Keratinocyte (primary cell): ENCODE measurements around the gene MAP2K2. TPM values are rescaled to one million over a fixed set of nuclear protein-coding genes. Genes with fewer than 3 reads are reported as not detected.

Experiments used
- DNase-seq: peaks from one replicate; pipeline ENCODE4 v3.0.0-alpha.2; 2011; ENCODE audit warnings: low read depth, missing footprints, low spot score
- FAIRE-seq: peaks from 2 replicates; lab custom pipeline; 2011; peaks lifted over from hg19 to GRCh38; lab: Jason Lieb, UNC
- H2AFZ ChIP-seq: 2 replicates; pipeline ENCODE4 v1.6.0; 2012; ENCODE audit warnings: low read length, control low read depth, inconsistent platforms; ENCODE audit not compliant: control insufficient read depth
- H3K27ac ChIP-seq: 2 replicates; pipeline ENCODE4 v1.5.1; 2011; ENCODE audit warnings: low read length; ENCODE audit not compliant: control insufficient read depth, insufficient read depth
- H3K27me3 ChIP-seq: 3 replicates; pipeline ENCODE4 v1.6.0; 2011; ENCODE audit warnings: low read length; ENCODE audit not compliant: control insufficient read depth, insufficient read depth; ENCODE audit errors: extremely low read depth
- H3K36me3 ChIP-seq, 2 experiments: 2 replicates in 1 of 2; 3 replicates in 1 of 2; pipeline ENCODE4 v1.5.1; 2011; ENCODE audit warnings: low read length in 2 of 2, mild to moderate bottlenecking in 1 of 2; ENCODE audit not compliant: control insufficient read depth in 2 of 2, insufficient read depth in 2 of 2; ENCODE audit errors: extremely low read depth in 1 of 2
- H3K4me1 ChIP-seq: 3 replicates; pipeline ENCODE4 v1.5.1; 2011; ENCODE audit warnings: low read length; ENCODE audit not compliant: control insufficient read depth, insufficient read depth; ENCODE audit errors: extremely low read depth
- H3K4me2 ChIP-seq: 3 replicates; pipeline ENCODE4 v1.6.0; 2011; ENCODE audit warnings: low read depth, low read length; ENCODE audit not compliant: control insufficient read depth, insufficient read depth; ENCODE audit errors: extremely low read depth
- H3K4me3 ChIP-seq, 3 experiments: fragments of 200-600 bp in 1 of 3; sonication (generic) in 1 of 3; 2 replicates in 2 of 3; 3 replicates in 1 of 3; pipeline ENCODE4 v1.5.1; 2011 to 2016; ENCODE audit warnings: low read length in 3 of 3, mild to moderate bottlenecking in 3 of 3, control low read depth in 2 of 3, inconsistent platforms in 1 of 3, low read depth in 1 of 3, mixed read lengths in 1 of 3, mixed run types in 1 of 3, moderate library complexity in 1 of 3; ENCODE audit not compliant: control insufficient read depth in 2 of 3, insufficient read depth in 2 of 3; ENCODE audit errors: extremely low read depth in 1 of 3
- H3K79me2 ChIP-seq: 2 replicates; pipeline ENCODE4 v1.6.0; 2012; ENCODE audit warnings: low read length; ENCODE audit not compliant: control insufficient read depth, insufficient read depth
- H3K9ac ChIP-seq: 3 replicates; pipeline ENCODE4 v1.6.0; 2011; ENCODE audit warnings: low read length; ENCODE audit not compliant: control insufficient read depth, insufficient read depth; ENCODE audit errors: extremely low read depth
- H3K9me1 ChIP-seq: 3 replicates; pipeline ENCODE4 v1.6.0; 2011; ENCODE audit warnings: low read length; ENCODE audit not compliant: control insufficient read depth, insufficient read depth; ENCODE audit errors: extremely low read depth
- H3K9me3 ChIP-seq: 2 replicates; pipeline ENCODE4 v1.5.1; 2012; ENCODE audit warnings: low read depth, low read length; ENCODE audit not compliant: control insufficient read depth
- H4K20me1 ChIP-seq: 3 replicates; pipeline ENCODE4 v1.6.0; 2011; ENCODE audit warnings: low read length; ENCODE audit not compliant: control insufficient read depth, insufficient read depth; ENCODE audit errors: extremely low read depth
- EZH2 ChIP-seq: IDR thresholded peaks from one replicate; pipeline ENCODE4 v1.6.1; 2012; ENCODE audit warnings: inconsistent platforms, mild to moderate bottlenecking, low read length, moderate library complexity
- dilution Hi-C: fragments of 300-500 bp; cut with MboI; formaldehyde crosslinking; loops from one replicate; pipeline ENCODE4 v1.7.0; 2020; ENCODE audit warnings: low sequenced_read_pairs; ENCODE audit not compliant: extremely low pct_ligation_motif_present
- polyA plus RNA-seq, 5 experiments: library from polyadenylated mRNA; depleted of rRNA in 3 of 5; stranded (reverse) in 3 of 5; stranded (forward) in 1 of 5; unstranded in 1 of 5; fragments of >200 nt; gene quantifications; 1 replicate in 1 of 5; 2 replicates in 3 of 5; 3 replicates in 1 of 5; pipeline versions ENCODE4 v1.2.1 to v1.2.3, GENCODE V29; 2011 to 2012; ENCODE audit warnings: missing spikeins in 2 of 5, low read depth in 1 of 5, low replicate concordance in 1 of 5
- TF ChIP-seq, protein P1 (sequence below), 3 experiments: IDR thresholded peaks in 1 of 3; conservative IDR thresholded peaks in 1 of 3; optimal IDR thresholded peaks in 1 of 3; 2 replicates in 2 of 3; 3 replicates in 1 of 3; pipeline versions ENCODE3 to v1.5.1; 2011; ENCODE audit warnings: low read length in 3 of 3, mild to moderate bottlenecking in 3 of 3, moderate library complexity in 2 of 3, control low read depth in 1 of 3, inconsistent platforms in 1 of 3; ENCODE audit not compliant: insufficient read depth in 2 of 3; ENCODE audit errors: extremely low read depth in 1 of 3

The MAP2K2 gene
- polyA plus RNA-seq, 1 donor (not counting 4 experiments of a cell fraction or from before 2014, with no cell fraction given): 61.8 TPM

DNA sequence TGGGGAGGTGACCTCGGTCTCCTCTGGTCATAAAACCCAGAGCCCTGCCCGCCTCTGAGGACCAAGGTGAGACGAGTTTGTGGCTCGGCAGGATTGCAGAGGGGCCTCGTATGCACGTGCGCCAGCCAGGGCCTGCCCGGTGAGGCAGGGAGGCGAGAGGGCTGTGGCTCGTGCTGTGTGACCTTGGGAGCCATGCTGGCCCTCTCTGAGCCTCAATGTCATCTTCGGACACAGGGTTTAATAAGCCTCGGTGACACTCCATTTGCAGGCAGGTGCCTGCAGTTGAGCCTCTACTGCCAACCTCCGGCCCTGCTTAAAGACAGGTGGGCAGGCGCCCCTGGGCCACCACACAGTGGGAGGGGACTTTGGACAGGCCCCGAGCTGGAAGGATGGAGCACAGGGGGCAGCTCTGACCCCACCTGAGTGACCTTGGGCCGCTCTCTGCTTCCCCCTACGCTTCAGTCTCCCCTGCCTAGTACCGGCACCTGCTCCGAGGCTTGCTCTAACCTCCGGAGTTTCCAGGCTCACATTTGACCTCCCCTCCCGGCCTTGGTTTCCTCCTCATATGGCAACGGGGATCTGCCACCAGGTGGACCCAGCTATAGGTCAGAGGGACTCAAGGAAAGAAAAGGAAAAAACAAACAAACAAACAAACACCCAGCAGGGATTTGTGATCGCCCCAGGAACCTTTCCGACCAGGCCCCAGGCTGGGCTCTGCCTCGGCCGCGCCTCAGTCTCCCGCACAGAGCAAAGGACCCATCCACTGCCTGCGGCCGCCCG lies 60.4 kb downstream of the MAP2K2 start:
- FAIRE-seq (peak; percentile 26), DNase-seq (no peak)
- H3K4me2 ChIP-seq: peak overlapping the region; percentile 96
- H2AFZ ChIP-seq: no peak overlapping the region
- H3K9me3 ChIP-seq: no peaks in the 10 kb centered on the region
- TF ChIP-seq EZH2: no peak
- TF ChIP-seq, protein P1, sequence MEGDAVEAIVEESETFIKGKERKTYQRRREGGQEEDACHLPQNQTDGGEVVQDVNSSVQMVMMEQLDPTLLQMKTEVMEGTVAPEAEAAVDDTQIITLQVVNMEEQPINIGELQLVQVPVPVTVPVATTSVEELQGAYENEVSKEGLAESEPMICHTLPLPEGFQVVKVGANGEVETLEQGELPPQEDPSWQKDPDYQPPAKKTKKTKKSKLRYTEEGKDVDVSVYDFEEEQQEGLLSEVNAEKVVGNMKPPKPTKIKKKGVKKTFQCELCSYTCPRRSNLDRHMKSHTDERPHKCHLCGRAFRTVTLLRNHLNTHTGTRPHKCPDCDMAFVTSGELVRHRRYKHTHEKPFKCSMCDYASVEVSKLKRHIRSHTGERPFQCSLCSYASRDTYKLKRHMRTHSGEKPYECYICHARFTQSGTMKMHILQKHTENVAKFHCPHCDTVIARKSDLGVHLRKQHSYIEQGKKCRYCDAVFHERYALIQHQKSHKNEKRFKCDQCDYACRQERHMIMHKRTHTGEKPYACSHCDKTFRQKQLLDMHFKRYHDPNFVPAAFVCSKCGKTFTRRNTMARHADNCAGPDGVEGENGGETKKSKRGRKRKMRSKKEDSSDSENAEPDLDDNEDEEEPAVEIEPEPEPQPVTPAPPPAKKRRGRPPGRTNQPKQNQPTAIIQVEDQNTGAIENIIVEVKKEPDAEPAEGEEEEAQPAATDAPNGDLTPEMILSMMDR (optimal IDR thresholded peaks at IDR 0.05 in 1 of 3, IDR thresholded peaks at IDR 0.05 in 1 of 3, conservative IDR thresholded peaks at IDR 0.05 in 1 of 3; ENCODE audit: extremely low read depth in 1 of 3, insufficient read depth in 2 of 3, low read length in 3 of 3): no peak
- H3K79me2 ChIP-seq: peaks cover 65% of the 10 kb centered on the region
- H3K4me3 ChIP-seq: peak overlapping the region; percentile 85 to 92 (median 92)
- peak overlapping the region; percentile 88 for H3K9ac ChIP-seq
- peaks cover 5 to 18% of the 10 kb centered on the region in 2 experiments for H3K36me3 ChIP-seq
- H3K27me3 ChIP-seq: no peaks in the 10 kb centered on the region
- H4K20me1 ChIP-seq: peaks cover 33% of the 10 kb centered on the region
- peaks cover 57% of the 10 kb centered on the region for H3K4me1 ChIP-seq
- no peaks in the 10 kb centered on the region for H3K9me1 ChIP-seq
- dilution Hi-C loops: no loop called here
- peak overlapping the region; percentile 71 for H3K27ac ChIP-seq

DNA sequence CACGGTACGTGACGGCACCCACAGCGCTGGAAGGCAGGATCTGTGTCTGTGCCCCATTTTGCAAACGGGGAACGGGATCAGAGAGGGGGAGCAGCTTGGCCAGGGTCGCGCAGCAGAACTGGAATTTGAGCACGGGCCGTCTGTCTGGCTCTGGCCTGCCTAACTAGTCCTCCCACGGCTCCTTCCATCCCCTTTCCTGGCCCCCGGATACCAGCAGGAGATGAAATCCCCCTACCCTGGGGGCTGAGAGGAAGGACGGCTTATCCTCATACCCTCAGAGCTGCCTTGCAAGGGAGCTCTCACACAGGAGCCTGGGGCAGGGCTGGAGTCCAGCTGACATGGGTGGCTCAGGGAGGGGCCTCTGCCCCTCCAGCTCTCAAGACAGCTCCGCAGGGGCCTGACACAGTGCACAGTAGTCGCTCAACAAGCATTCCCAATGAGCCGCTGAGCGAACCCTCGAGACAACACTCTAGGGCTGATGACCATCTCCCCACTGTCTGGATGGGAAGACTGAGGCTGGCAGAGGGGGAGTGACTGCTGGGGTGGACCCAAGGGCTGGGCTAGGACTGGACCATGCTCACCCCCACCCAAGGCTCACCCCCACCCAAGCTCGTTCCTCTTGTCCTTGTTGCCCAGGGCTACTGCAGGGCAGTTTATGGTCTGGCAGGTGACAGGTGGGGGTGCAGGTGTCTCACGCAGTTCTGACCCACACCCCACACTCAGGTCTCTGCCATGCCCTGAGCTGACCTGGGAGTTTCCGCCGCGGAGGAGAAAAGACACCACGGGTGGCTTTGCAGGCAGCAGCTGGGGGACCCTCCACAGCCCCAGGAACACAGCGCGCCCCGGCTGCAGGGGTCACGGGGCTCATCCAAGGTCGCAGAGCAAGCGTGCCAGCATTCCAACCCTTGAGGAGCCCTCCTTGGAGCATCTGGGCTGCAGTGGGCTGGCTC lies 61.2 kb downstream of the MAP2K2 start:
- DNase-seq (no peak), FAIRE-seq (no peak)
- TF ChIP-seq EZH2: no peak
- TF ChIP-seq, protein P1 (optimal IDR thresholded peaks at IDR 0.05 in 1 of 3, IDR thresholded peaks at IDR 0.05 in 1 of 3, conservative IDR thresholded peaks at IDR 0.05 in 1 of 3; ENCODE audit: extremely low read depth in 1 of 3, insufficient read depth in 2 of 3, low read length in 3 of 3): no peak
- H3K4me3 ChIP-seq: peak overlapping the region; percentile 85 to 92 (median 92)
- H3K79me2 ChIP-seq: peaks cover 74% of the 10 kb centered on the region
- H3K36me3 ChIP-seq: peaks cover 5 to 18% of the 10 kb centered on the region in 2 experiments
- no peak overlapping the region for H3K27ac ChIP-seq
- H3K9me3 ChIP-seq: no peaks in the 10 kb centered on the region
- no peaks in the 10 kb centered on the region for H3K27me3 ChIP-seq
- no peaks in the 10 kb centered on the region for H3K9me1 ChIP-seq
- peaks cover 33% of the 10 kb centered on the region for H4K20me1 ChIP-seq
- H3K4me1 ChIP-seq: peaks cover 61% of the 10 kb centered on the region
- peak overlapping the region; percentile 88 for H3K9ac ChIP-seq
- H2AFZ ChIP-seq: no peak overlapping the region
- dilution Hi-C loops: no loop called here
- H3K4me2 ChIP-seq: peak overlapping the region; percentile 96
